K562 (cell line): ENCODE results near the gene DPH6. TPM values are rescaled to one million over a fixed set of nuclear protein-coding genes. Genes with fewer than 3 reads are reported as not detected.

Source experiments
- ATAC-seq: fragments of 200-7000 bp; cut with Tn5 transposase; 3 replicates; pipeline ENCODE4 v1.9.1; 2020; ENCODE audit warnings: moderate library complexity
- BruUV-seq: library from RNA; stranded (reverse); fragments of 400-500 nt; replicated peaks from 2 replicates; lab custom pipeline; 2021; lab: Mats Ljungman, UMichigan
- CTCF ChIA-PET: fragments of 300-600 bp; formaldehyde crosslinking; extraction: SDS; loops from one replicate; lab custom pipeline; 2021; ENCODE audit warnings: low intra/inter-chr PET ratio; lab: Yijun Ruan, JAX
- POLR2A ChIA-PET: fragments of 300-600, 350-650 bp; sonication (Branson Sonifier 250); formaldehyde crosslinking; extraction: SDS; loops from one replicate; lab custom pipeline; 2021; ENCODE audit warnings: antibody characterized with exemption, inconsistent platforms; lab: Yijun Ruan, JAX
- DNase-seq, 4 experiments: peaks; one replicate each; pipeline versions ENCODE4 v3.0.0 to v3.0.0-alpha.2; 2011 to 2018; ENCODE audit warnings: low spot score in 3 of 4, mixed read lengths in 3 of 4; ENCODE audit errors: extremely low read depth in 1 of 4
- FAIRE-seq: peaks from 2 replicates; lab custom pipeline; 2011; peaks lifted over from hg19 to GRCh38; lab: Jason Lieb, UNC
- H2AFZ ChIP-seq: 2 replicates; pipeline ENCODE4 v1.6.0; 2011; ENCODE audit warnings: low read depth, low read length, control low read depth, inconsistent platforms
- H3K27ac ChIP-seq: fragments of 200-600 bp; 3 replicates; pipeline ENCODE4 v1.8.0; 2011; ENCODE audit warnings: low read depth, mild to moderate bottlenecking, control low read depth, inconsistent platforms, low read length, moderate library complexity, mixed read lengths; ENCODE audit errors: extremely low read depth
- H3K27me3 ChIP-seq, 2 experiments: fragments of 300-600 bp in 1 of 2; 2 replicates in 1 of 2; 3 replicates in 1 of 2; pipeline versions ENCODE4 v1.6.0 to v1.8.0; 2011; ENCODE audit warnings: inconsistent platforms in 2 of 2, low read length in 2 of 2, mild to moderate bottlenecking in 1 of 2, mixed read lengths in 1 of 2, moderate library complexity in 1 of 2; ENCODE audit not compliant: control insufficient read depth in 2 of 2, insufficient read depth in 2 of 2
- H3K36me3 ChIP-seq: fragments of 300-600 bp; 3 replicates; pipeline ENCODE4 v1.8.0; 2011; ENCODE audit warnings: mild to moderate bottlenecking, low read length, inconsistent platforms; ENCODE audit not compliant: control insufficient read depth, insufficient read depth
- H3K4me1 ChIP-seq, 2 experiments: fragments of 200-600 bp in 1 of 2; replicated peaks in 1 of 2; 2 replicates in 1 of 2; 3 replicates in 1 of 2; pipeline versions ENCODE4 v1.5.1 to v1.8.0; 2011; ENCODE audit warnings: inconsistent platforms in 2 of 2, low read length in 2 of 2, mild to moderate bottlenecking in 1 of 2, mixed read lengths in 1 of 2, moderate library complexity in 1 of 2; ENCODE audit not compliant: control insufficient read depth in 2 of 2, insufficient read depth in 2 of 2
- H3K4me2 ChIP-seq: 2 replicates; pipeline ENCODE4 v1.6.1; 2011; ENCODE audit warnings: low read length, control low read depth, inconsistent platforms, mixed read lengths; ENCODE audit not compliant: insufficient read depth
- H3K4me3 ChIP-seq: fragments of 200-600 bp; sonication (generic), shearing (Covaris generic); 2 replicates; pipeline ENCODE4 v1.5.1; 2016; ENCODE audit warnings: control low read depth, inconsistent platforms
- H3K79me2 ChIP-seq: fragments of 200-600 bp; 3 replicates; pipeline ENCODE4 v1.8.0; 2011; ENCODE audit warnings: low read length, inconsistent platforms; ENCODE audit not compliant: control insufficient read depth, insufficient read depth
- H3K9ac ChIP-seq, 2 experiments: 2 replicates each; pipeline versions ENCODE4 v1.6.0 to v1.6.1; 2011; ENCODE audit warnings: low read depth in 2 of 2, low read length in 2 of 2, control low read depth in 1 of 2, inconsistent platforms in 1 of 2, mild to moderate bottlenecking in 1 of 2, mixed read lengths in 1 of 2; ENCODE audit not compliant: insufficient read depth in 1 of 2
- H3K9me1 ChIP-seq: one replicate; pipeline ENCODE4 v1.6.0; 2011; ENCODE audit warnings: inconsistent platforms, mild to moderate bottlenecking, low read length, moderate library complexity; ENCODE audit not compliant: control insufficient read depth, insufficient read depth
- H3K9me3 ChIP-seq: replicated peaks from 2 replicates; pipeline ENCODE4 v1.5.1; 2011; ENCODE audit warnings: low read depth, low read length, inconsistent platforms; ENCODE audit not compliant: control insufficient read depth, insufficient read depth
- H4K20me1 ChIP-seq: replicated peaks from 2 replicates; pipeline ENCODE4 v1.6.1; 2011; ENCODE audit warnings: low read length, inconsistent platforms, mixed read lengths; ENCODE audit not compliant: control insufficient read depth, insufficient read depth
- ARID1B ChIP-seq: fragments of 450-650 bp; IDR thresholded peaks from 2 replicates; pipeline ENCODE4 v1.6.1; 2016; ENCODE audit warnings: antibody characterized with exemption, mild to moderate bottlenecking, inconsistent platforms
- CBFA2T3 ChIP-seq: fragments of 450-650 bp; IDR thresholded peaks from 2 replicates; pipeline ENCODE4 v1.6.1; 2017
- DEAF1 ChIP-seq: fragments of 450-650 bp; formaldehyde crosslinking; IDR thresholded peaks from 2 replicates; pipeline ENCODE4 v1.4.0; 2020; ENCODE audit warnings: mild to moderate bottlenecking, moderate library complexity
- ETV6 ChIP-seq, 3 experiments: fragments of 150-350 bp in 1 of 3; sonication (generic) in 1 of 3; formaldehyde crosslinking in 1 of 3; IDR thresholded peaks; 2 replicates each; pipeline versions ENCODE4 v1.6.1 to v1.8.0; 2014 to 2022; ENCODE audit warnings: borderline replicate concordance in 2 of 3, low read depth in 2 of 3, antibody characterized with exemption in 1 of 3, low read length in 1 of 3, mild to moderate bottlenecking in 1 of 3, missing genetic modification reagents in 1 of 3
- MAZ ChIP-seq, 2 experiments: fragments of 450-650 bp in 1 of 2; sonication (generic) in 1 of 2; formaldehyde crosslinking; IDR thresholded peaks in 1 of 2; conservative IDR thresholded peaks in 1 of 2; 2 replicates each; pipeline versions ENCODE4 v1.4.0 to v1.5.0; 2020; ENCODE audit warnings: mild to moderate bottlenecking in 1 of 2, missing genetic modification reagents in 1 of 2
- MIER1 ChIP-seq: fragments of 450-650 bp; IDR thresholded peaks from 2 replicates; pipeline ENCODE4 v1.6.1; 2016; ENCODE audit warnings: antibody characterized with exemption, mild to moderate bottlenecking, low read depth
- PRPF4 ChIP-seq: fragments of 200-400 bp; formaldehyde crosslinking; IDR thresholded peaks from one replicate; pipeline ENCODE4 v1.6.1; 2017; ENCODE audit warnings: low read length, low read depth, mild to moderate bottlenecking; ENCODE audit not compliant: insufficient read depth, poor library complexity, severe bottlenecking
- SPI1 ChIP-seq: IDR thresholded peaks from 2 replicates; pipeline ENCODE4 v1.6.1; 2011; ENCODE audit warnings: low read depth, low read length, control low read depth, borderline replicate concordance
- ZNF408 ChIP-seq: fragments of 250-450 bp; sonication (Bioruptor Pico); IDR thresholded peaks from 2 replicates; pipeline ENCODE4 v1.4.0; 2020; ENCODE audit warnings: low read depth, mild to moderate bottlenecking, moderate library complexity
- ZNF41 ChIP-seq: fragments of 250-450 bp; sonication (Bioruptor Pico); conservative IDR thresholded peaks from 2 replicates; pipeline ENCODE4 v1.4.0; 2020; ENCODE audit warnings: mild to moderate bottlenecking
- ZNF507 ChIP-seq: conservative IDR thresholded peaks from 2 replicates; pipeline ENCODE4 v1.6.1; 2017; ENCODE audit warnings: missing genetic modification characterization, missing compliant biosample characterization
- ZNF707 ChIP-seq: fragments of 250-450 bp; sonication (Bioruptor Pico); conservative IDR thresholded peaks from 2 replicates; pipeline ENCODE4 v1.8.0; 2022; ENCODE audit warnings: inconsistent platforms, mild to moderate bottlenecking, moderate library complexity
- WGBS: fragments of 100-300 bp; shearing (Covaris generic); methylation state at CpG from one replicate; pipeline ENCODE4 v1.1.6; 2016; ENCODE audit warnings: low coverage, mixed read lengths; ENCODE audit not compliant: insufficient coverage; ENCODE audit errors: missing lambda C conversion rate; 5-methylcytosine and 5-hydroxymethylcytosine counted together
- in situ Hi-C: fragments of 300-500 bp; cut with MboI; formaldehyde crosslinking; loops from 4 replicates; pipeline ENCODE4 v1.15.0; 2018; ENCODE audit warnings: inconsistent platforms, mixed read lengths
- intact Hi-C: fragments of 100-400 bp; cut with micrococcal nuclease; formaldehyde crosslinking; loops from 2 replicates; pipeline ENCODE4 v1.14.2; 2022
- polyA plus RNA-seq, 8 experiments: library from polyadenylated mRNA; depleted of rRNA in 4 of 8; stranded (reverse) in 5 of 8; unstranded in 3 of 8; fragments of >200 nt; fragmentation: Nextera tagmentation in 2 of 8; fragmentation: Illumina TruSeq in 1 of 8; extraction: Ambion mirVana in 2 of 8; extraction: Trizol in 1 of 8; gene quantifications; 2 replicates each; pipeline versions ENCODE4 v1.2.1 to v1.2.3, GENCODE V29; 2011 to 2014; ENCODE audit warnings: inconsistent platforms in 1 of 8, missing spikeins in 1 of 8
- total RNA-seq, 7 experiments: library from RNA; depleted of rRNA in 6 of 7; stranded (reverse); fragments of >200 nt in 6 of 7; fragmentation: Illumina TruSeq in 2 of 7; extraction: Trizol in 2 of 7; gene quantifications; 2 replicates each; pipeline versions ENCODE4 v1.2.1 to v1.2.3, GENCODE V29; 2011 to 2021; ENCODE audit warnings: low replicate concordance in 1 of 7

Gene DPH6
- total and polyA plus RNA-seq, 9 of the 15 experiments (the other 6 are each of a cell fraction or from before 2014, with no cell fraction given): 10.1 to 69.1 (median 18.8) TPM

GRCh38 chr15:35477312-35478262 lies 68.4 kb downstream of the DPH6 start:
- H4K20me1 ChIP-seq: no peaks in the 10 kb centered on the region
- ChIA-PET CTCF (no interaction called here), POLR2A (no interaction called here)
- H2AFZ ChIP-seq: no peak overlapping the region
- no peaks in the 10 kb centered on the region for H3K27me3 ChIP-seq
- no peaks in the 10 kb centered on the region for H3K36me3 ChIP-seq
- intact Hi-C loops: no loop called here
- H3K4me1 ChIP-seq: no peaks in the 10 kb centered on the region; a peak in 2 of 5 replicates
- FAIRE-seq (no peak), ATAC-seq (no peak), DNase-seq (no peak)
- H3K9ac ChIP-seq: no peak overlapping the region
- no peak overlapping the region for H3K4me2 ChIP-seq
- H3K9me1 ChIP-seq: no peaks in the 10 kb centered on the region
- 28% methylated on average over 4 of the region's 4 CpGs for WGBS
- H3K9me3 ChIP-seq: no peaks in the 10 kb centered on the region
- no TSS peak for BruUV-seq
- no peak overlapping the region for H3K27ac ChIP-seq
- H3K4me3 ChIP-seq: no peak overlapping the region
- in situ Hi-C loops: no loop called here
- TF ChIP-seq CBFA2T3 (peak; percentile 30; the same call in 1 of the 2 replicates), ARID1B (peak; percentile 37; the same call in 1 of the 2 replicates), ZNF408 (no peak)
- TF ChIP-seq, all 486 proteins: peak for 2
- H3K79me2 ChIP-seq: no peaks in the 10 kb centered on the region

GRCh38 chr15:35471024-35471423 lies 74.9 kb downstream of the DPH6 start:
- FAIRE-seq (no peak), DNase-seq (no peak), ATAC-seq (no peak)
- Histone ChIP-seq H3K9me3 (no peaks in the 10 kb centered on the region), H4K20me1 (no peaks in the 10 kb centered on the region), H3K9me1 (no peaks in the 10 kb centered on the region), H3K36me3 (no peaks in the 10 kb centered on the region), H3K9ac (no peak overlapping the region), H3K79me2 (no peaks in the 10 kb centered on the region), H3K4me1 (no peaks in the 10 kb centered on the region), H3K4me2 (no peak overlapping the region), H3K27ac (no peak overlapping the region), H3K27me3 (no peaks in the 10 kb centered on the region), H2AFZ (no peak overlapping the region), H3K4me3 (no peak overlapping the region)
- in situ Hi-C loops: no loop called here
- ChIA-PET POLR2A (no interaction called here), CTCF (no interaction called here)
- BruUV-seq: no TSS peak
- intact Hi-C loops: no loop called here
- TF ChIP-seq ETV6 (IDR thresholded peaks at IDR 0.05; ENCODE audit: borderline replicate concordance in 1 of 2, low read depth in 2 of 2, low read length in 1 of 2): no peak
- no peak for TF ChIP-seq ETV6 (CRISPR knock-in tag; IDR thresholded peaks at IDR 0.05; ENCODE audit: borderline replicate concordance)
- TF ChIP-seq SPI1: no peak
- TF ChIP-seq MIER1: no peak
- TF ChIP-seq ZNF707 (CRISPR knock-in tag): no peak
- TF ChIP-seq MAZ (CRISPR knock-in tag; conservative IDR thresholded peaks at IDR 0.05 in 1 of 2, IDR thresholded peaks at IDR 0.05 in 1 of 2): no peak
- no peak for TF ChIP-seq ZNF507
- TF ChIP-seq PRPF4: no peak
- no peak for TF ChIP-seq DEAF1 (CRISPR knock-in tag)
- TF ChIP-seq ZNF41 (CRISPR knock-in tag): no peak
